ENCODE measurements around the gene ADD3. TPM values are rescaled to one million over a fixed set of nuclear protein-coding genes. Genes with fewer than 3 reads are reported as not detected.

Gene ADD3
- total and polyA plus RNA-seq, 10 of the 15 experiments (the other 5 are each of a cell fraction or from before 2014, with no cell fraction given): 27.3 to 129 (median 67.8) TPM

DNA sequence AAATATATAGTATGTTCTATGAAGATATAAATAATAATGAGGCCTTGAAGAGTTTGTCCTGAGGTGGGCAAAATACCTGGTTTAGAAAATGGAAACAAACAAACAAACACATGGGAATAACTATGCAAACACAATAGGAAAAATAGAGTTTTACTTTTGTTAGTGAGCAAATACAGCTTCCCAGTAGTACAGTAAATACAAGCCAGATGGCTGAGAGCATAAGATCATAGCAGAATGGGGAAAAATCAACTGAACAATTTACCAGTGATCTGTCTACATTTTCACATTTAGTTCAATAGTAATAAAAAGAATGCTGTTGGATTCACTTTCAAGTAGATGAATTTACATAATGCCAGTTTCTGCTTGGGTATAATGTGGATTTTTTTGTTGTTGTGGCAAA is 45.1 kb downstream of the ADD3 start:
- intact Hi-C loops (cut with micrococcal nuclease; ENCODE audit: unreplicated experiment): no loop called here

More for the DNA sequence above, 45.1 kb downstream of the ADD3 start:
- CTCF ChIA-PET: interaction anchor here (1.1 to 1.7 kb wide), 5 partner anchors 10 to 75 kb away, joined by 3 to 5 read pairs (median 4); no protein-coding TSS in a partner anchor
- H3K27ac ChIP-seq (ENCODE audit: control insufficient read depth, insufficient read depth): no peak overlapping the region
- no peak overlapping the region for H2AFZ ChIP-seq (ENCODE audit: control insufficient read depth, low read depth, low read length)
- H4K20me1 ChIP-seq (ENCODE audit: control insufficient read depth, insufficient read depth): no peaks in the 10 kb centered on the region
- no peak overlapping the region for H3K9ac ChIP-seq (ENCODE audit: control insufficient read depth, insufficient read depth, low read length)
- POLR2A ChIA-PET: interaction anchor here (1.6 kb wide), 1 partner anchor 11 kb away, joined by 3 read pairs; no protein-coding TSS in a partner anchor
- peaks cover 9% of the 10 kb centered on the region; the same call in 2 of the 3 replicates for H3K9me3 ChIP-seq (replicated peaks; ENCODE audit: control insufficient read depth, insufficient read depth, low read length)
- no peaks in the 10 kb centered on the region for H3K4me1 ChIP-seq (ENCODE audit: control insufficient read depth, insufficient read depth, low read length)
- TF ChIP-seq MTA3 (IDR thresholded peaks at IDR 0.05; ENCODE audit: borderline replicate concordance, low read length) (no peak), JUND (IDR thresholded peaks at IDR 0.05; ENCODE audit: low read depth, low read length) (no peak), PAX8 (IDR thresholded peaks at IDR 0.05) (no peak), SMC3 (IDR thresholded peaks at IDR 0.05; ENCODE audit: borderline replicate concordance, low read length) (no peak), SMAD1 (IDR thresholded peaks at IDR 0.05; ENCODE audit: low read depth, partially characterized antibody) (no peak), ZNF217 (IDR thresholded peaks at IDR 0.05) (no peak), FOXK2 (IDR thresholded peaks at IDR 0.05) (no peak), GATAD2B (conservative IDR thresholded peaks at IDR 0.05; ENCODE audit: low read depth) (no peak), ASH2L (IDR thresholded peaks at IDR 0.05; ENCODE audit: borderline replicate concordance, low read depth) (no peak), CBX5 (IDR thresholded peaks at IDR 0.05; ENCODE audit: low read depth) (no peak), SUPT20H (IDR thresholded peaks at IDR 0.05; ENCODE audit: borderline replicate concordance, control insufficient read depth, low read depth, low read length) (no peak), NRF1 (conservative IDR thresholded peaks at IDR 0.05; ENCODE audit: low read depth, low read length) (no peak), SUZ12 (IDR thresholded peaks at IDR 0.05; ENCODE audit: unreplicated experiment) (no peak), NFYA (IDR thresholded peaks at IDR 0.05; ENCODE audit: borderline replicate concordance, low read depth, low read length) (no peak), MTA2 (IDR thresholded peaks at IDR 0.05; ENCODE audit: low read depth) (no peak)
- TF ChIP-seq, protein P1, sequence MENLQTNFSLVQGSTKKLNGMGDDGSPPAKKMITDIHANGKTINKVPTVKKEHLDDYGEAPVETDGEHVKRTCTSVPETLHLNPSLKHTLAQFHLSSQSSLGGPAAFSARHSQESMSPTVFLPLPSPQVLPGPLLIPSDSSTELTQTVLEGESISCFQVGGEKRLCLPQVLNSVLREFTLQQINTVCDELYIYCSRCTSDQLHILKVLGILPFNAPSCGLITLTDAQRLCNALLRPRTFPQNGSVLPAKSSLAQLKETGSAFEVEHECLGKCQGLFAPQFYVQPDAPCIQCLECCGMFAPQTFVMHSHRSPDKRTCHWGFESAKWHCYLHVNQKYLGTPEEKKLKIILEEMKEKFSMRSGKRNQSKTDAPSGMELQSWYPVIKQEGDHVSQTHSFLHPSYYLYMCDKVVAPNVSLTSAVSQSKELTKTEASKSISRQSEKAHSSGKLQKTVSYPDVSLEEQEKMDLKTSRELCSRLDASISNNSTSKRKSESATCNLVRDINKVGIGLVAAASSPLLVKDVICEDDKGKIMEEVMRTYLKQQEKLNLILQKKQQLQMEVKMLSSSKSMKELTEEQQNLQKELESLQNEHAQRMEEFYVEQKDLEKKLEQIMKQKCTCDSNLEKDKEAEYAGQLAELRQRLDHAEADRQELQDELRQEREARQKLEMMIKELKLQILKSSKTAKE (IDR thresholded peaks at IDR 0.05; ENCODE audit: low read depth, poor library complexity, severe bottlenecking): no peak
- no peaks in the 10 kb centered on the region; the same call in none of the 2 replicates for H3K79me2 ChIP-seq (ENCODE audit: control insufficient read depth, insufficient read depth, low read length)
- H3K27me3 ChIP-seq (replicated peaks in 1 of 2; ENCODE audit: control insufficient read depth in 2 of 2, insufficient read depth in 2 of 2, low read length in 1 of 2): no peaks in the 10 kb centered on the region
- no peak overlapping the region for H3K4me2 ChIP-seq (ENCODE audit: control insufficient read depth, insufficient read depth)
- no peaks in the 10 kb centered on the region for H3K36me3 ChIP-seq (ENCODE audit: control insufficient read depth in 2 of 2, insufficient read depth in 2 of 2, low read length in 1 of 2)
- ATAC-seq (no peak), DNase-seq (ENCODE audit: low read depth, low spot score) (no peak), FAIRE-seq (no peak)
- no peak overlapping the region for H3K4me3 ChIP-seq
- RAD21 ChIA-PET (ENCODE audit: unreplicated experiment): interaction anchor here (1.6 kb wide), 1 partner anchor 15 kb away, joined by 6 read pairs; no protein-coding TSS in a partner anchor
- BruUV-seq (replicated peaks): no TSS peak
- SMC1A ChIA-PET (ENCODE audit: uncharacterized antibody, unreplicated experiment): interaction anchor here (0.5 to 2.5 kb wide), 8 partner anchors 8 to 78 kb away, joined by 3 to 15 read pairs (median 4); no protein-coding TSS in a partner anchor
- in situ Hi-C loops (cut with MboI): no loop called here

Data from GM12878 (cell line).